ENCODE data around the gene AUTS2.

- TF ChIP-seq CTCF (conservative IDR thresholded peaks at IDR 0.05 in 1 of 2, IDR thresholded peaks at IDR 0.05 in 1 of 2; ENCODE audit: low read depth in 1 of 2, low read length in 2 of 2) (no peak), EZH2 (IDR thresholded peaks at IDR 0.05; ENCODE audit: low read length, missing control alignments) (no peak)
Measured at GRCh38 chr7:70420381-70420662, 822.0 kb downstream of the AUTS2 start.
